Measurements from ENCODE around the gene SNF8.
A peak's percentile ranks its signal among the peaks of the same experiment; 100 is the strongest.

SNF8 gene, protein sequence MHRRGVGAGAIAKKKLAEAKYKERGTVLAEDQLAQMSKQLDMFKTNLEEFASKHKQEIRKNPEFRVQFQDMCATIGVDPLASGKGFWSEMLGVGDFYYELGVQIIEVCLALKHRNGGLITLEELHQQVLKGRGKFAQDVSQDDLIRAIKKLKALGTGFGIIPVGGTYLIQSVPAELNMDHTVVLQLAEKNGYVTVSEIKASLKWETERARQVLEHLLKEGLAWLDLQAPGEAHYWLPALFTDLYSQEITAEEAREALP

DNA sequence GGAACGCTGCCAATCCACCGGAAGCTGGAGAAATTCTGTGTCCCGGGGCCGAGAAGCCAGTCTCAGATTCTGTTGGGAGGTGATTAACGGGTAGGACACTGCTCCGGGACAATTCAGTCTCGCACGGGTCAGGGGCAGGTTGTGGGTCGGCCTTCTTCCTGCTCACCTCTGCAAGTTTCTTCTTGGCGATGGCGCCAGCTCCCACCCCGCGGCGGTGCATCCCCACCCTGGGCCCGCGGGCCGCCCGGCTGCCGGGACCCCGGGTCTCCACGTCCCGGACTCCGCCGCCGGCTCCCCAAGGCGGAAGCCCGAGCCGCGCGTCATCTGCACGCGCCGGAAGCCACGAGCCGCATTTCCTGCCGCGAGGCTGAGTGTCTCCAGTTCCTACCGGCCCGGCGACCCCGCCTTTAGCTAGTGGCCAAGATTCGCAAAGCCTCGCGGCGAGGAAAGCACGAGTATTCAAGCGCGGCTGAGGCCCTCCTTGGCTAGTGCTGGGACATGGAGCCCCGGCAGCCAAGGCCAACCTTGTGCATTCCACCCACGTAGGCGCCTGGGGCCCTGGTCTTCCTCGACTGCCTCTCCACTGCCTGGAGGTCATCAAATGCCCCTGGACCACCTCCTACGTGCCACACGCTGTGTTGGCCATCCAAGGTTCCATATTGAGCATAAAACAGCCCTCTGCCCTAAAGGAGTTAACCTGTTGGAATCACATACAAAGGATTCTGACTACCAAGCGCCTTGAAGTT is at the start of gene SNF8:
Gene SNF8 (minus strand): TSS at position 328 of the 746 bp plus-strand sequence. CDS start 108 bp downstream, at position 220.
- CTCF ChIA-PET, result interaction anchor here (0.9 kb wide), 1 partner anchor 88 kb away, joined by 3 read pairs; no protein-coding TSS in a partner anchor
- POLR2A ChIA-PET (ENCODE audit: low non-redundant PET), result interaction anchor here (0.5 to 0.6 kb wide), 2 partner anchors 52 to 86 kb away, joined by 3 to 4 read pairs; partner anchors contain the start of gene ATP5MC1
- DNase-seq (ENCODE audit: low spot score), result peak; percentile 95
- TF ChIP-seq, protein P1, sequence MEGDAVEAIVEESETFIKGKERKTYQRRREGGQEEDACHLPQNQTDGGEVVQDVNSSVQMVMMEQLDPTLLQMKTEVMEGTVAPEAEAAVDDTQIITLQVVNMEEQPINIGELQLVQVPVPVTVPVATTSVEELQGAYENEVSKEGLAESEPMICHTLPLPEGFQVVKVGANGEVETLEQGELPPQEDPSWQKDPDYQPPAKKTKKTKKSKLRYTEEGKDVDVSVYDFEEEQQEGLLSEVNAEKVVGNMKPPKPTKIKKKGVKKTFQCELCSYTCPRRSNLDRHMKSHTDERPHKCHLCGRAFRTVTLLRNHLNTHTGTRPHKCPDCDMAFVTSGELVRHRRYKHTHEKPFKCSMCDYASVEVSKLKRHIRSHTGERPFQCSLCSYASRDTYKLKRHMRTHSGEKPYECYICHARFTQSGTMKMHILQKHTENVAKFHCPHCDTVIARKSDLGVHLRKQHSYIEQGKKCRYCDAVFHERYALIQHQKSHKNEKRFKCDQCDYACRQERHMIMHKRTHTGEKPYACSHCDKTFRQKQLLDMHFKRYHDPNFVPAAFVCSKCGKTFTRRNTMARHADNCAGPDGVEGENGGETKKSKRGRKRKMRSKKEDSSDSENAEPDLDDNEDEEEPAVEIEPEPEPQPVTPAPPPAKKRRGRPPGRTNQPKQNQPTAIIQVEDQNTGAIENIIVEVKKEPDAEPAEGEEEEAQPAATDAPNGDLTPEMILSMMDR (conservative IDR thresholded peaks at IDR 0.05; ENCODE audit: low read depth), result no peak
- H3K27ac ChIP-seq, result peak within 1 kb of the TSS; percentile 84

DNA sequence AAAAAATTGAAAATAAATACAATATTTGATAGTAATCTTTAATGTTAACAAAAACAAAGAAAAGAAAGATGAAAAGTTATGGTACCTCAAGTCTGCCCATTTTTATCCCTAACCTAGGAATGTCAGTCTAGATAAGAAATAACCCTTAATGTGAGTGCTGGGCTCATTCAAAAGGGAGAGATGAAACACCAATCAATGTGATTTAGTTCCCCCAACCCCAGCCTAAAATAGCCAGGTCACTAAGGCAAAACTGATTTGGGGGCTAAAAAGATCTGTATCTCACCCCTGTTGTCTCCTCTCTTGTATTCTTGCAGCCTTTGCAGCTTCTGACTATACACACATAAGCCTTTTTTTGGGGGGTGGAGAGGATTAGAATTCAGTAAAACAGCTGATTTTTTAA is 49.3 kb upstream of the SNF8 start:
- ChIA-PET POLR2A (ENCODE audit: low non-redundant PET) (no interaction called here), CTCF (no interaction called here)
- no peak for DNase-seq (ENCODE audit: low spot score)
- H3K27ac ChIP-seq, result no peak overlapping the region
- TF ChIP-seq, protein P1 (conservative IDR thresholded peaks at IDR 0.05; ENCODE audit: low read depth), result no peak

DNA sequence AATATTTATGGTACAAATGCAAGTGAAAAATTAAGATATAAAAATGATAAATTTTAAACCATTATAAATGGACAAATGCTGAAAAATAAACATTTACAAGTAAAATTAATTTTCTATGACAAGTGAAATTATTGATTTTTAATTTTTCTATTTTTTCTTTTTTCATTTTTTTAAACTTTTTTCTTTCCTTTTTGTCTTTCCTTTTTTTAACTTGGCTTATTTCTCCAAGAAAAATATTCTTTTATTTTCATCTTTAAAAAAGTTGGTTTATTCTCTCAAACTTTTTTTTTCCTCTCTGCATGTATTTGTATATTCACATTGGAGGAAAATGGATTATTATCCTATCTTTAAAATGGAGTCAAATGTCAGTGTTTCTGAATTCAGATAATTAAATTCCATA is 48.7 kb upstream of the SNF8 start:
- TF ChIP-seq, protein P1 (conservative IDR thresholded peaks at IDR 0.05; ENCODE audit: low read depth), result no peak
- POLR2A ChIA-PET (ENCODE audit: low non-redundant PET), result no interaction called here
- no peak for DNase-seq (ENCODE audit: low spot score)
- CTCF ChIA-PET, result no interaction called here
- H3K27ac ChIP-seq, result no peak overlapping the region

DNA sequence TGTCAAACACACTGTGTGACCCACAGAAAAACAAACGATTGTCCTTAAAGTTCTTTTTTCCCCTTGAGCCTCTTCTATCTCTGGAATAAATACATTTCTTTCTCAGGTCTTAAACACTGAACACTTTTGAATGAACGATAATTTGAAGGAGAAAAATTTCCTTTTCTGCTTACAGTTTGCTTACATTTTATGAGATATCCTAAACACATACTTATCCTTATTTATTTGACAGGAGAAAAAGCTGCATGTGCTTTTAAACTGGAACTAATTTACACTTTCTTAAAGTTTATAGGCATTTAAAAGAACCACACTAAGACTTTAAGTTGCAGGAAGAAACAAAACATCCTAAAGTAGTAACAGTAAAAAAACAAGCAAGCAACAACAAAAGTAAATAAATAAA is 47.8 kb upstream of the SNF8 start:
- H3K27ac ChIP-seq, result no peak overlapping the region
- ChIA-PET POLR2A (ENCODE audit: low non-redundant PET) (no interaction called here), CTCF (interaction anchor here (0.7 kb wide), 1 partner anchor 337 kb away, joined by 3 read pairs; no protein-coding TSS in a partner anchor)
- TF ChIP-seq, protein P1 (conservative IDR thresholded peaks at IDR 0.05; ENCODE audit: low read depth), result no peak
- DNase-seq (ENCODE audit: low spot score), result no peak

DNA sequence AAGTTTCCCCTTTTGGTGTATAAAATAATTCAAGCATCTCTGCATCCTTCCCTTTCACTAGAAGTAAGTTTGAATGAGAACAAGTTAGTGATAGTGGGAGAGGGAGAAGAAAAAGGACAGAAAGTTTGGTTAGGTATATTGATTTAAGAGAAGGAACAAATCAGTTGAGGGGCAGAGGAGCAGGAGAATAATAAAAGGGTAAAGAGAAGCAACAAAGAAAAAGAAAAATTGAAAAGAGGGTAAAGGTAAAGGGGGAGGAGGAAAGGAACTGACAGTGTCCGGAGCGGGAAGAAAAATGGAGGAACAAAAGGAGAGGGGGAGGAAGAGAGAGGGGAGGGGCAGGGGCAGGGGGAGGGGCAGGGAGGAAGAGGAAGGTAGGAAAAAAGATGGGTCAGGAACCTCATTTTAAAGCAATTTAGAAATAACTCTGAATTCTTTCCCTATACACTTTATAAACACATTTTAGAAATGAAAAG is 46.3 kb upstream of the SNF8 start:
- TF ChIP-seq, protein P1 (conservative IDR thresholded peaks at IDR 0.05; ENCODE audit: low read depth), result no peak
- POLR2A ChIA-PET (ENCODE audit: low non-redundant PET), result no interaction called here
- CTCF ChIA-PET, result no interaction called here
- no peak for DNase-seq (ENCODE audit: low spot score)
- no peak overlapping the region for H3K27ac ChIP-seq

DNA sequence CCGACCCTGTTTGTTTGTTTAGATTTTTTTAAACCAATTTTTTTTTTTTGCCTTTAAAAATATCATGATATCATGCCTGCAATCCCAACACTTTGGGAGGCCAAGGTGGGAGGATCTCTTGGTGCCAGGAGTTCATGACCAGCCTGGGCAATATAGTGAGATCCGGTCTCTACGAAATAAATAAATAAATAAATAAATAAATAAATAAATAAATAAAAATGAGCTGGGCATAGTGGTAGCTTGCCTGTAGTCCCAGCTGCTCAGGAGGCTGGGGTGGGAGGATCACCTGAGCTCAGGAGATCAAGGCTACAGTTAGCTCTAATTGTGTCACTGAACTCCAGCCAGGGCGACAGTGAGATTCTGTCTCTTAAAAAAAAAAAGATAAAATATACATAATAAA is 44.5 kb upstream of the SNF8 start:
- TF ChIP-seq, protein P1 (conservative IDR thresholded peaks at IDR 0.05; ENCODE audit: low read depth), result no peak
- CTCF ChIA-PET, result interaction anchor here (0.7 kb wide), 1 partner anchor 44 kb away, joined by 3 read pairs; no protein-coding TSS in a partner anchor
- no peak for DNase-seq (ENCODE audit: low spot score)
- POLR2A ChIA-PET (ENCODE audit: low non-redundant PET), result no interaction called here
- no peak overlapping the region for H3K27ac ChIP-seq
